GM08714 (cell line): Measurements from ENCODE around the gene MRFAP1L1.

Experiments used
- H3K4me3 ChIP-seq: fragments of 200-500 bp; sonication (Bioruptor generic); 2 replicates; pipeline ENCODE4 v1.5.1; 2014; ENCODE audit warnings: mild to moderate bottlenecking, low read length, inconsistent platforms
- ZNF274 ChIP-seq: IDR thresholded peaks from 2 replicates; pipeline ENCODE4 v1.6.1; 2012; ENCODE audit warnings: mild to moderate bottlenecking, low read depth, low read length

Gene MRFAP1L1

DNA sequence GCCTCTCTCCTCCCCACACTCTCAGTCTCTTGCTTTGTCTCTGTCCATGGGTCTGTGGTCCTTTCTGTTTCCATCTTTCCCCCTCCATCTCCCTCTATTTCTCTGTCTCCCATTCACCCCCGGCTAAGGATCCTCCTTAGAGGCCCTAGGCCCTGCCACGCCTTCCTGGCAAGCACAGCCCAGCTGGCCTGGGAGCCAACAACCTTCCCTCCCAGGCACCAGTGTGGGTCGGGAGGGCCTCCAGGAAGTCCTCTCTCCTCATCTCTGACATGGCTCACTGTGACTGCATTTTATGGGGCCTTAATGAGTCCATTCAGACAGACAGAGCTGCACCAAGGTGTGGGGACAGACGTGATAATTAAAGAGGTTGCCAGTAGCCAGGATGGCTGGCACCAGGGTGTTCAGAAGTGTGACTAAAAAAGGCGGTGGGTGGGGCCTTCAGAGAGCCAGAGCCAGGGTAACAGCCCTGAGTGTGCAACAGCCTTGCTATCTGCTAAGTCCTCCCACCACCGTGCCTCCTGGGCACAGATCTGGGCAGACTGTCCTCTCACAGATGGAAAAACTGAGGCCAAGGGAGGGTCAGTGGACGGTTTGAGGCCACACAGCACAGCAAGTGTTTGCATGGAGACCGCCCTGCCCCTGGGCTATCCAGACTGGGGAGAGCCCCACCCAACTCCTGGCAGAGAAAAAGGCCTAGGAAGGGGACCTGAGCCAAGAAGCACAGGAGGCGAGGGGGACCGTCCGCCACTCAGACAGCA lies 37.8 kb upstream of the MRFAP1L1 start:
- no peak overlapping the region for H3K4me3 ChIP-seq
- no peak for TF ChIP-seq ZNF274

DNA sequence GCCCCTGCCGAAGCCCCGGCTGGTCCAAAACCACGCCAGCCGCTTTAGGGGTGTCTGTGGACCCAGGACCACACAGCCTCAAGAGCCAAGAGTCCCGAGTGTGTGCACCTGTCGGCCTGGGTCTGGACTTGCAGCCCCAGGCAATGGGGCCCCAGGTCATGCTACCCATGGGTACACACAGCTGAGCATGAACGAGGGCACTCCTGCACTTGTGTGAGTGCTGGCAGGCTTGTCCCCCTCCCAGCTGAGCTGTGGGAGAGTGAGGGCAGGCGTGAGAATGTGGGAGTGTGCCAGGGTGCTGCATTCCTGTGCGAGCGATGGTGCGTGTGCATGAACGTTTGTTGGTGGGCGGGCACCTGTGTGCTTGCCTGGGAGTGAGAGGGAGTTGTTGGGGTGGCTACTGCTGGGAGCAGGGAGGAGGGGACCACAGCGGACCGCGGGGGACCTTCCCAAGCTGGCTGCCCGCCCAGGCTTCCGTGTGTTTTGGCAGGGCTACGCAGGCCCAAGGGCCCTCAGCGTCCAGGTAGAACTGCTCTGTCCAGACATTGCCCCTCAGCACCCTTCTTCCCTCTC lies 37.1 kb upstream of the MRFAP1L1 start:
- H3K4me3 ChIP-seq = no peak overlapping the region
- no peak for TF ChIP-seq ZNF274

DNA sequence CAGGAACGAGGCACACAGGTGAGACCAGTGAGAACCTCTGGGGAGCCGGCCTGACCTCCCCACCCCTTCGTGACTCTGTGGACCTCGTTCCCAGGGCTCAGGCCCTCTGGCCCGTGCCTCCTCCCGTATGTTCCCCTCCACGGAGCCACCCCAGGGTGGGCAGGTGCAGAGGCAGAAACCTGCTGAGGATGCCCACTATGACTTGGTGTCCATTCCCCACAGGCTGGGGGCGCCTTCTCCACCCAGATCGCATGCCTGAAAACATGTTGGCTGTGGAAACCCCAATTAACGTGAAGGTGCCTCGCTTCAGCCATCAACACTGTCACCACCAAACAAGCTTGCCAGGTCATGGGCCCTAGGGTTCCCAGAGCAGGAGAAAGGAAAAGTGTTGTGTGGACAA lies 33.3 kb upstream of the MRFAP1L1 start:
- no peak overlapping the region for H3K4me3 ChIP-seq
- TF ChIP-seq ZNF274 = no peak

DNA sequence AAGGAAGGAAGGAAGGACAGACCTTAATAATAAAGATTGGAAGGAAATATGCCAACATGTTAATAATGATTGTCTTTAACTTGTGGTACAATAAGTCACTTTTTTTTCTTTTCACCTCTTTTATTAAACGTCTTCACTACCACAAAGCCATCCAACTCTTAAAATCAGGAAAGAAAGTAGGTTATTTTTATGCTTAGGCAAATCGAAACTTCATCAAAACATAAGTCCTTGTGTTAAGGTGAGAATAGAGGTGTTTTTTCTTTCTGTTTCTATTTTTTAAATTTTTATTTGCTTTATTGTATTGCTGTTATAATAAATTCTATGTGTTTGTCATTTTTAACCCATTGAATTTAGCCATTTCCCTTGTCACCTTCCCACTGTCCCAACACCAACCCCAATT lies 32.8 kb upstream of the MRFAP1L1 start:
- TF ChIP-seq ZNF274 = no peak
- no peak overlapping the region for H3K4me3 ChIP-seq

DNA sequence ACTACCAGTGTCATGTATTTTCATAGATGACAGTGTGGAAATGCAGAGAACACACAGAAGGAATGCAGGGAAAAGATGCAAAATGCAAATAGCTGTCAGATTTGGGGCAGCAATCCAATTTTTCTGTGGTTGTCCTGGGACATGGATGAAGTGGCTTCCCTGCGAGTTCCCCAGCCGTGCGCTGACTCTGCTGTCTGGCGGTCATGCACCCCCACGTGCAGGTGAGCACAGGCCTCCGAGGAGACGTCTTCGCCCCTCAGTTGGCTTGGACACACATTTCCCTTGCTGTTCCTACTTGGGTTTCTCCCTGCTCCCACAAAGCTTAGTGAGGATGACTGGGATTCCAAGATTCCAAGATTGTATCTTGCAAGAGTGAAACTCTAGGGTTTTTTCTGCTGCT lies 30.7 kb upstream of the MRFAP1L1 start:
- H3K4me3 ChIP-seq = no peak overlapping the region
- TF ChIP-seq ZNF274 = no peak

DNA sequence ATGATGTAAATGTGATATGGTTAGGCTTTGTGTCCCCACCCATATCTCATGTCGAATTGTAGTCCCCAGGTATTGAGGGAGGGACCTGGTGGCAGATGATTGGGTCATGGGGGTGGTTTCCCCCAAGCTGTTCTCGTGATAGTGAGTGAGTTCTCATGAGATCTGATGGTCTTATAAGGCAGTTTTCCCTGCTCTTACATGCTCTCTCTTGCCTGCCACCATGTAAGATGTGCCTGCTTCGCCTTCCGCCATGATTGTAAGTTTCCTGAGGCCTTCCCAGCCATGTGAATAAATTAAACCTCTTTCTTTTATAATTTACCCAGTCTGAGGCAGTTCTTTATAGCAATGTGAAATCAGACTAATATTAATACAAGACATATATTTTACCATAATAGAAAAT lies 30.3 kb upstream of the MRFAP1L1 start:
- H3K4me3 ChIP-seq = no peak overlapping the region
- no peak for TF ChIP-seq ZNF274

DNA sequence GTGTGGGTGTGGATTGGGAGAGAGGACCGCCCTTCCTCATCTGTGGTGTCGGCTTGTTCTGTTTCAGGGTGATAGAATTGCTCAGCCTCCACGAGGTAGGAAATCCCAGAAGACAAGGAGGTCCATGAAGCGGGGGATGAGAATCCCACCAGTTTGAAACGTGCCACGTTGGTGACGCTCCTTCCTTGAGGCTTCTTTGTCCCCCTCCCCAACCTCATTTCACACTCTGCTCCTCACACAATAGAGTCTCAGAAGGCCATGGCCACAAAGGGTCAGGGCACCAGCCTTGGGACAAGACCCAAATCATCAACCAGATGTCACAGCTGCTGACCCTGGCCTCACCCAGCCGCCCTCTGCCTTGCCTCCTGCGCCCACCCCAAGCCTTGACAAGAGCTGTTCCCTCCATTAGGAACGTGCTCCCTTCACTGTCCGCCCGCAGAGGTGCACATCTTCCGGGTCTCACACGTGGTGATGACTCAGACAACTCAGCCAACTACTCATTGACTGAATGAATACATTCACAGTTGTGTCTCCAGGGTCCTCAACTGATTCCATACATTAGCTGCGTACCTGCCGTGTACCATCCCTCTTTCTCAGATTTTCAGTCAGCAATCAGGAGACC lies 24.6 kb upstream of the MRFAP1L1 start:
- no peak overlapping the region for H3K4me3 ChIP-seq
- no peak for TF ChIP-seq ZNF274

DNA sequence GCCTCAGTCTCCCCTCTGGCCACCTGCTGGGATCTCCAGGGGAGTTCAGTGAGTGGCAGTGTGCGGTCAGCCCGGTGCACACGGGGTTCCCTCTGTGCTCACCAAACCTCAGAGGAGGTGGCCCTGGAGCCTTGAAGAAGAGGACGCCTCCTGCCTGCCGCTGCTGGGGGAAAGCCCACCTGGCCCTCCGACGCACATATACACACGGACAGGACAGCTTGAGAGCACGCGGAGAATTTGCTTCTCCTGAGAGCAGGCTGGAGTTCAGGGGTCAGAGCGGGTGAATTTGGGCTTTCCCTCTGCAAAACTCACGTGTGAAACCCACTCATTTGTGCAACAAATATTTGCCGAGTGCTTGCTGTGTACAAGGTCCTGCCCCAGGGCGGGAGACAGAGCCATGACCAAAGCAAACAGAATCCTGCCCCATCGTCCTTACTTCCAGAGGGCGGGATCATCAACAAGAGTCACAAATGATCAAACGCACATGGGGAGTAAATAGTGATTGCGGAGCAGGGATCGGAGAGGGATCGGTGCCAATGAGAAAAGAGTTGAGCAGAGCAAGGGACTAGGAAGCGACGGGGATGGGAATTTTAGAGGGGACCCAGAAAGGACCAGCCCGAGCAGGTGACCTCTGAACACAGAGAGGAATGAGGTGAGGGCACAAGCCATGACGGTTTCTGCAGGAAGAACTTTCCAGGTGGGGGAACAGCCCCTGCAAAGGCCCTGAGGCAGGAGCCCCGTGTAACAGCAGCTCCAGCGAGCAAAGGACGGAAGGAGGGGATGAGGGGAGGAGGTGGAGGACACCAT lies 23.9 kb upstream of the MRFAP1L1 start:
- TF ChIP-seq ZNF274 = no peak

DNA sequence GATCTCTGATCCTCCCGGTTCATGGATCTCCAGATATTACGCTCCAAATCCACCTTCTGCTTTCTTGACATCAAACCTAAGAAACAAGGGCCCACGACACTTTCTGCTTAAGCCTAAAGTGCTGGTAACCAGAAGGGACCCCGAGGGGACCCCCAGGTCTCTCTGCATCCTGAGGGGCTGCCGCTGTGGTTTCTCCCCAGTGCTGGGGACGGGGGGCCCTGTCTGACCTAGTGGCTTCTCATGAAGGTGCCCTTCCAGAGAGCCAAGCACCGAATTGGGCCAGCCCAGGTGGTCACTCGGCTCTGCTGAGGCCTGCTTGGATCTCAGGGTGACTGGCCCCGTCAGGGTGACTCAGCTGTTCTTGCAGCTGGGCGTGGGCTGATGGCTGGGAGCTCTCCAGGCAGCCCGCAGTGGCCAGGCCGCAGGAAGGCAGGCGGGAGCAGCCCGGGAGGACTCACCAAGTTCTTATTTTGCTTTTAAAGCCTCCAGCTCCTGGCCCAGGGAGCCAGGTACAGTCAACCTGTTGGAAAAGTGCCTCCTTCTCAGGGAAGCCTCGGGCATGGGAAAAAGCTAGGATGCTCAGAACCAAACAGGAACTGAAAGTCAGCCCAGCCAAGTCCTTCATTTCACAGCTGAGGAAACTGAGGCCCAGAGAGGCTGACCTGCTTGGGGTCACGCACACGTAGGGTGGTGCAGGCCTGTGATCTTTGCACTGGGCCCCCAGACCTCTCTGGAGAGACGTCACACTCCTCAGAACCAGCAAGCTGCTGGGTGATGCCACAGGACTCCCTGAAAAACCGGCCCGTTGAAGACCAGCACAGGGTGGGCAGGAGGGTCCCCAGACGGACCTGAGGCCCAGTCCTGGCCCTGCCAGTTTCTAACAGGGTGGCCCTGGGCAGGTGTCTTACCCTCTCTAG lies 23.0 kb upstream of the MRFAP1L1 start:
- no peak overlapping the region for H3K4me3 ChIP-seq
- no peak for TF ChIP-seq ZNF274

More for the DNA sequence above, 23.9 kb upstream of the MRFAP1L1 start:
- no peak overlapping the region for H3K4me3 ChIP-seq

- no peak overlapping the region for H3K4me3 ChIP-seq
- no peak for TF ChIP-seq ZNF274
Observed at GRCh38 chr4:6731780-6732179, 22.1 kb upstream of the MRFAP1L1 start.

- TF ChIP-seq ZNF274 = no peak
- H3K4me3 ChIP-seq = no peak overlapping the region
Observed at GRCh38 chr4:6731318-6731675, 21.6 kb upstream of the MRFAP1L1 start.

DNA sequence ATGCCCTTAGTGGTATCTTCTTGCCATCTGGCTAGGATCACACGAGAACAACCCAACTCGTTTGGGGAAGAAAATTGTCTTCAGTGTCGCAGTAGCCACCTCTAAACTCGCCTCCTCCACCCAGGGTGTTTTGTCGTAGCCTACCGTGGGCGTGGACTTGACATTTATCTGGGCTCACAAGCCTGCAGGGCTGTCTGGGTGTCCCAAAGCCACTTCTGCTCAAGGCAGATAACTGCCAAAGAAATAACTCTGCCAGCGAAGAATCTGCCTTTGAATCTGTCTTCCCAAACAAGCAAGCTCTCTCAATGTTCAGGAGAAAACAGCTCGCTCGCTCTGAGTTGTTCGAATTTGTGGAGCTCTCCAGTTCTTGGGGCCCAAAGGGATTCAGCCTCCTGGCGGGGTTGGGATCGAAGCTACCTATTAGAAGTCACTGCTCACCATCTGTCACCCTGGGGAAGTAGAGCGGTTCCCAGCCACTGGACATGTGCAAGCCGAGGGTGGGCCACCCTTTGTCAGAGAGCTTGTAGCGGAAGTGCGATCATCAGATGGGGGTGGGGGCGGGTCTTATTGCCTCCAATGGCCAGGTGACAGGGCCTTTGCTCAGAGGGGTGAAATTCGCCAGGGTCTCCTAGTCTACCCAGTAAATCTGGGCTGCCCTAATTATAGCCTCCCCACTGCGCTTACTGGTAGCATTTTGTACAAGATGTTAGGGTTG lies 21.1 kb upstream of the MRFAP1L1 start:
- TF ChIP-seq ZNF274 = no peak
- H3K4me3 ChIP-seq = no peak overlapping the region

DNA sequence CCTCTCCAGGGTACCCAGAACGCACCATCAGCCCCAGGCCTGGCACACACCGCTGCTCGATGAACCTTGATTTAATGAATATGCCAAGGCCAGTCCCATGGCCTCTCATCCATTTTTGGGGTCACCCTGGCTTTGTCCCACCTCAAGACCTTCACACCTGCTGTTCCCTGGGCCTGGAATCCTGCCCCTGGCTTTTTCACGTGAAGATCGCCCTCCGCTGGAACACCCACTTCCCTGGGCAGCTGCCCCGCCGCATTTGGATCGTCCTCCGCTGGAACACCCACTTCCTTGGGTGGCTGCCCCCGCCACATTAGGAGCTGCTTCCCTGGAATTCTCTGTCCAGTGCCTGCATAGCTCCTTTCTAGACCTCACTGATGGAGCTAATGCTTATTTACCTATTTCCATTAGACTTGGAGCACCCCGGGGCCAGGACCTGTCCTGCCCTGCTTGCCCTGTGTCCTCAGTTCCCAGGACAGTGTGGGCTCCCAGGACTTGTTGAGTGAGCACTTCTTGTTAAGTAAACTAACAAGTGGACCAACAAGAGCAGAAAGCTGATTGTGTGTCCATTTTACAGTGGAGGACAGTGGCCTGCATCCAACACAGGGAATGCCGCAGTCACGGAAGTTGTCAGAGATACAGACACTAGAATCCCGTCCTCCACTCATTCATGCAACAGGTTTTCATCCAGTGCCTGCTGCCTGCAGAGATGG lies 18.8 kb upstream of the MRFAP1L1 start:
- no peak overlapping the region for H3K4me3 ChIP-seq
- TF ChIP-seq ZNF274 = no peak

- no peak for TF ChIP-seq ZNF274
- H3K4me3 ChIP-seq = no peak overlapping the region
Observed at GRCh38 chr4:6727943-6728250, 18.2 kb upstream of the MRFAP1L1 start.
